GM12801 (cell line): Measurements from ENCODE around the gene B3GAT1.

Source experiments
- CTCF ChIP-seq: IDR thresholded peaks from one replicate; pipeline ENCODE4 v1.5.1; 2011; ENCODE audit warnings: control low read depth; ENCODE audit not compliant: insufficient read length; ENCODE audit errors: extremely low read depth

B3GAT1 gene

GRCh38 chr11:134412203-134413042, at the start of gene B3GAT1:
Gene B3GAT1, minus strand, starts transcription at chr11:134412242. Its CDS starts 24,583 bp downstream, at chr11:134387659.
- no peak for TF ChIP-seq CTCF

GRCh38 chr11:134461621-134462020, 49.6 kb upstream of the B3GAT1 start:
- no peak for TF ChIP-seq CTCF

GRCh38 chr11:134460881-134461280, 48.8 kb upstream of the B3GAT1 start:
- no peak for TF ChIP-seq CTCF

GRCh38 chr11:134460062-134460561, 48.1 kb upstream of the B3GAT1 start:
- no peak for TF ChIP-seq CTCF

GRCh38 chr11:134459246-134460061, 47.4 kb upstream of the B3GAT1 start:
- TF ChIP-seq CTCF: no peak

- TF ChIP-seq CTCF: no peak
Measured at GRCh38 chr11:134455516-134455915, 43.5 kb upstream of the B3GAT1 start.

GRCh38 chr11:134454146-134454690, 42.2 kb upstream of the B3GAT1 start:
- no peak for TF ChIP-seq CTCF
